Esophagus muscularis mucosa (tissue), 4 donors: ENCODE measurements around the gene DISC1. TPM values are rescaled to one million over a fixed set of nuclear protein-coding genes. Genes with fewer than 3 reads are reported as not detected.
"Not testable (repeated sequence)": the region's sequence is repeated elsewhere in the genome, so short reads cannot be mapped to it uniquely, and the experiment has no call there.

Experiments
- DNase-seq: peaks from one replicate; pipeline ENCODE4 v3.0.0-alpha.2; 2017; ENCODE audit errors: extremely low spot score
- H3K27ac ChIP-seq, 4 donors: fragments of 200-600 bp; sonication (generic); replicated peaks in 1 of 4; 1 replicate in 3 of 4; 2 replicates in 1 of 4; pipeline ENCODE4 v1.5.1; 2016 to 2019; ENCODE audit warnings: mild to moderate bottlenecking in 1 of 4
- H3K27me3 ChIP-seq, 4 donors: fragments of 200-600 bp; sonication (generic); one replicate each; pipeline versions ENCODE4 v1.5.1 to v1.6.0; 2016 to 2019
- H3K36me3 ChIP-seq, 4 donors: fragments of 200-600 bp; sonication (generic); one replicate each; pipeline ENCODE4 v1.5.1; 2016 to 2019
- H3K4me1 ChIP-seq, 4 donors: fragments of 200-600 bp; sonication (generic); one replicate each; pipeline ENCODE4 v1.5.1; 2016 to 2019
- H3K4me3 ChIP-seq, 4 donors: fragments of 200-600 bp; sonication (generic); 1 replicate in 2 of 4; 2 replicates in 2 of 4; pipeline ENCODE4 v1.5.1; 2016 to 2019; ENCODE audit warnings: mild to moderate bottlenecking in 4 of 4, moderate library complexity in 1 of 4
- H3K9me3 ChIP-seq, 4 donors: fragments of 200-600 bp; sonication (generic); 1 replicate in 3 of 4; 2 replicates in 1 of 4; pipeline ENCODE4 v1.5.1; 2016 to 2019
- EP300 ChIP-seq: sonication (generic); formaldehyde crosslinking; IDR thresholded peaks from one replicate; pipeline ENCODE4 v1.6.1; 2017; ENCODE audit warnings: antibody characterized with exemption
- POLR2A ChIP-seq: fragments of 450-650 bp; IDR thresholded peaks from one replicate; pipeline ENCODE4 v1.6.1; 2017; ENCODE audit warnings: antibody characterized with exemption, moderate library complexity, mild to moderate bottlenecking, low read depth
- POLR2AphosphoS5 ChIP-seq, 2 donors: sonication (generic); formaldehyde crosslinking; IDR thresholded peaks; one replicate each; pipeline ENCODE4 v1.6.1; 2017; ENCODE audit warnings: antibody characterized with exemption in 2 of 2
- WGBS: methylation state at CpG from one replicate; pipeline ENCODE4 v1.1.5; 2018; 5-methylcytosine and 5-hydroxymethylcytosine counted together
- intact Hi-C: fragments of 100-400 bp; cut with DNase I; formaldehyde crosslinking; loops from one replicate; pipeline ENCODE4 v1.15.1; 2023
- total RNA-seq, 4 donors: library from RNA; depleted of rRNA; stranded (reverse); fragments of >200 nt; gene quantifications; one replicate each; pipeline versions ENCODE4 v1.1.0 to v1.2.1, GENCODE V29; 2016
- TF ChIP-seq, protein P1 (sequence below), 3 experiments: fragments of 200-600 bp in 2 of 3; fragments of 450-650 bp in 1 of 3; sonication (generic) in 2 of 3; IDR thresholded peaks; one replicate each; pipeline ENCODE4 v1.5.1; 2017 to 2019; ENCODE audit warnings: antibody characterized with exemption in 3 of 3, mild to moderate bottlenecking in 2 of 3, moderate library complexity in 1 of 3

DISC1 gene
- total RNA-seq, 4 donors from 2014 or later: 5.3 to 6.6 (median 6.2) TPM

DNA sequence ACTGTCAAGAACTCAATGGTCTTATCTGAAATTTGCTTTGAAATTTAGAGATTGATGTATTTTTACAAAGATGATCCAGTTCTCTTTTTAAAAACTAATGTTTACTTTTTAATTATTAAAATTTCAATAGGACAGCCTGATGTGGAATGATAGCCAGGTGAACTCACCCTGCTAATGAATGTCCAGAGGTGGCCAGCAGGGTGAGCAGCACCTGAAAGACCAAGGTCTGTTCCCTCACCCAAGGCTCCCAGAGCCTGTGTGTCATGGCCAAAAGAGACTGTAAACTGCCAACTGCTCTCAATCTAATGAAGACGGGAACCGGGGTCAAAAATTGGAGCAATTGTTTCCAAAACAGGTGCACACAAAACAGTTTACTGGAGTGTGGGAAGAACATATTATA, 340.4 kb downstream of the DISC1 start:
- Histone ChIP-seq H3K4me1 (peaks cover 0 to 8% (median 0%) of the 10 kb centered on the region in 4 donors), H3K27ac (no peak overlapping the region), H3K4me3 (no peak overlapping the region), H3K9me3 (no peaks in the 10 kb centered on the region), H3K27me3 (no peaks in the 10 kb centered on the region), H3K36me3 (no peaks in the 10 kb centered on the region)
- TF ChIP-seq POLR2AphosphoS5 (IDR thresholded peaks at IDR 0.05) (no peak), EP300 (no peak), POLR2A (no peak)
- TF ChIP-seq, protein P1, sequence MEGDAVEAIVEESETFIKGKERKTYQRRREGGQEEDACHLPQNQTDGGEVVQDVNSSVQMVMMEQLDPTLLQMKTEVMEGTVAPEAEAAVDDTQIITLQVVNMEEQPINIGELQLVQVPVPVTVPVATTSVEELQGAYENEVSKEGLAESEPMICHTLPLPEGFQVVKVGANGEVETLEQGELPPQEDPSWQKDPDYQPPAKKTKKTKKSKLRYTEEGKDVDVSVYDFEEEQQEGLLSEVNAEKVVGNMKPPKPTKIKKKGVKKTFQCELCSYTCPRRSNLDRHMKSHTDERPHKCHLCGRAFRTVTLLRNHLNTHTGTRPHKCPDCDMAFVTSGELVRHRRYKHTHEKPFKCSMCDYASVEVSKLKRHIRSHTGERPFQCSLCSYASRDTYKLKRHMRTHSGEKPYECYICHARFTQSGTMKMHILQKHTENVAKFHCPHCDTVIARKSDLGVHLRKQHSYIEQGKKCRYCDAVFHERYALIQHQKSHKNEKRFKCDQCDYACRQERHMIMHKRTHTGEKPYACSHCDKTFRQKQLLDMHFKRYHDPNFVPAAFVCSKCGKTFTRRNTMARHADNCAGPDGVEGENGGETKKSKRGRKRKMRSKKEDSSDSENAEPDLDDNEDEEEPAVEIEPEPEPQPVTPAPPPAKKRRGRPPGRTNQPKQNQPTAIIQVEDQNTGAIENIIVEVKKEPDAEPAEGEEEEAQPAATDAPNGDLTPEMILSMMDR (IDR thresholded peaks at IDR 0.05): no peak
- no peak for DNase-seq
- 95% methylated on average over 2 of the region's 2 CpGs for WGBS
- intact Hi-C loops: no loop called here

DNA sequence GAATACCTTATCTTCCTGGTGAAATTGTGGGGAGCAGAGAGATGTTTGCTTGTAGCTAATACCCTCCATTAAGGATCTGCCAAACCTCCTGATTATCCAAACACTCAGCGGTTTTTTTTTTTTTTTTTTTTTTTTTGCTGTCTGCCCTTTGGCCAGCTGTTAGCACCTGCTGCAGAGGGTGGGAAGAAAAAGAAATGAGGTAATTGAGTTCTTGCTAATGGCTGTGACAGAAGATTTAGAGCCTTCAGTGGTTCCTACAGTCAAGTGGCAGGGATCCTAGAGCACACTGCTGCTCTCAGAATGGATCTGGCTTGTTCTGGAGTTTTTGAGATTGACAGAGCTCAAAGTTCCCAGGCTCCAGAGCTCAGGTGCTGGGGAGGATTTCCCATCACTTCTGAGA, 342.5 kb downstream of the DISC1 start:
- WGBS: 66% methylated on average over 1 of the region's 1 CpG

DNA sequence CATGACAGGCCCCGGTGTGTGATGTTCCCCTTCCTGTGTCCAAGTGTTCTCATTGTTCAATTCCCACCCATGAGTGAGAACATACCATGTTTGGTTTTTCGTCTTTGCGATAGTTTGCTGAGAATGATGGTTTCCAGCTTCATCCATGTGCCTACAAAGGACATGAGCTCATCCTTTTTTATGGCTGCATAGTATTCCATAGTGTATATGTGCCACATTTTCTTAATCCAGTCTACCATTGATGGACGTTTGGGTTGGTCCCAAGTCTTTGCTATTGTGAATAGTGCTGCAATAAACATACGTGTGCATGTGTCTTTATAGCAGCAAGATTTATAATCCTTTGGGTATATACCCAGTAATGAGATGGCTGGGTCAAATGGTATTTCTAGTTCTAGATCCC, 343.2 kb downstream of the DISC1 start:
- intact Hi-C loops, H3K9me3 ChIP-seq, H3K4me3 ChIP-seq, DNase-seq, H3K27ac ChIP-seq, H3K27me3 ChIP-seq, H3K36me3 ChIP-seq, H3K4me1 ChIP-seq: not testable (repeated sequence)
- WGBS: 91% methylated on average over 5 of the region's 5 CpGs

More for the DNA sequence above, 342.5 kb downstream of the DISC1 start:
- Histone ChIP-seq H3K4me1 (peaks cover 0 to 8% (median 0%) of the 10 kb centered on the region in 4 donors), H3K27ac (no peak overlapping the region), H3K4me3 (no peak overlapping the region), H3K27me3 (no peaks in the 10 kb centered on the region), H3K9me3 (no peaks in the 10 kb centered on the region), H3K36me3 (no peaks in the 10 kb centered on the region)
- intact Hi-C loops: no loop called here
- TF ChIP-seq POLR2A: no peak
- TF ChIP-seq, protein P1 (IDR thresholded peaks at IDR 0.05): no peak
- no peak for TF ChIP-seq EP300
- DNase-seq: no peak

DNA sequence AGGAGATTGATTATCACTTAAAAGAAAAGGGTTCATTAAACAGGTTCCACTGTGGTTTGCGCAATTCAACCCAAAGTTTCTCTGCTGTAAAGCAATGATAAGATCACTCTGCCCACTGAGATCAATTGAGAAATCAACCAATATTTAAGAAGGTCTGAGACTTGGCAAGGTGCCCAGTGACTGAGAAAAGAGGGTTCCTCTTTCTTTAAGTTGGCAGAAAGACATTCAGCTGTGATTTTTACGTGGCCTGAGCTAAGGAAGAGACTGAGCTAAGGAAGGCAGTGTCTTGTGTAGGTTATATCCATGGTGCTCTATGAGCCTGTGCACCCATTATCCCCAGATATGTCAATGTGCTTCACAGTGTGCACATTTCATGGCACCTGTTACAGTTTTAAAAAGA, 344.1 kb downstream of the DISC1 start:
- TF ChIP-seq, protein P1 (IDR thresholded peaks at IDR 0.05): no peak
- TF ChIP-seq EP300 (no peak), POLR2AphosphoS5 (IDR thresholded peaks at IDR 0.05) (no peak), POLR2A (no peak)
- H3K4me3 ChIP-seq: no peak overlapping the region
- H3K4me1 ChIP-seq: peaks cover 0 to 8% (median 0%) of the 10 kb centered on the region in 4 donors
- H3K36me3 ChIP-seq: no peaks in the 10 kb centered on the region
- DNase-seq: no peak
- H3K9me3 ChIP-seq: no peaks in the 10 kb centered on the region
- intact Hi-C loops: no loop called here
- H3K27ac ChIP-seq: no peak overlapping the region
- WGBS: 84% methylated on average over 2 of the region's 2 CpGs
- H3K27me3 ChIP-seq: no peaks in the 10 kb centered on the region

DNA sequence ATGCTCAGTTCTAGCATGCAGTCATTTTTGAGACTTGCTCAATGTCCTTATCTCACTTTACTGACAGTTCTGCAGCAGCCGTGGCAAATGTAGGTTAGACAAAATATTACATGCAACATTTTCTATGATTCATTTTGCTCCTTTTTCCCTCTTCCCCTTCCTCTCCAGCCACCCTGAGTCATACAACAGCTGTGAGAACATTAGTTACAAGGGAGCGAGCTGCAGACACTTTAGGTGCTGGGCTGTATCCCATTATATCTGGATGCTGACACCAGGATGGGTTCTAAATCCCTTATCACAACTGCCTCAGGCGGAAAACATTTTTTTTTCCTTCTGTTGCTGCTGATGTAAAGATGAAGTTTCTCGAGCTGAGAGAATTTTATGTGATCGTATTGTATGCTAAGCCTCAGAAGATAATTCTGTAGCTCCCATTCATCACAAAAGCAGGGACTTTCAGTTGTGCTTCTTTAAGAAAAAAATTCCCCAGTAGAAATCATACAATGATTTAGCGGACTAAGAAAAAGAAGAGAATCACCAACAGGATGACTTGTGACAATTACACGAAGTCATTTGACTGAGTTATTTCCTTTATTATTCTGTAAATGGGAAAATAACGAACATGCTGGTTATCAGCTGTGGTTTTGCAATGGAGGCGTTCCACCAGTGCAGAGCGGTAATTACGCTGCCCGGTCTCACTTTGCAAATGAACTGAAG, 345.0 kb downstream of the DISC1 start:
- H3K27ac ChIP-seq: no peak overlapping the region
- DNase-seq: no peak
- TF ChIP-seq EP300: no peak
- no peak for TF ChIP-seq POLR2A
- no peak for TF ChIP-seq POLR2AphosphoS5 (IDR thresholded peaks at IDR 0.05)
- TF ChIP-seq, protein P1 (IDR thresholded peaks at IDR 0.05): no peak
- 66% methylated on average over 12 of the region's 12 CpGs for WGBS
- no peaks in the 10 kb centered on the region for H3K9me3 ChIP-seq
- H3K36me3 ChIP-seq: no peaks in the 10 kb centered on the region
- intact Hi-C loops: no loop called here
- no peaks in the 10 kb centered on the region for H3K27me3 ChIP-seq
- H3K4me3 ChIP-seq: no peak overlapping the region
- H3K4me1 ChIP-seq: peaks cover 0 to 8% (median 0%) of the 10 kb centered on the region in 4 donors
